HuH-7 (cell line): ENCODE results near the gene G0S2.

Experiments
- DNase-seq: peaks from one replicate; pipeline ENCODE4 v3.0.0; 2011; ENCODE audit warnings: low spot score

The G0S2 gene

DNA sequence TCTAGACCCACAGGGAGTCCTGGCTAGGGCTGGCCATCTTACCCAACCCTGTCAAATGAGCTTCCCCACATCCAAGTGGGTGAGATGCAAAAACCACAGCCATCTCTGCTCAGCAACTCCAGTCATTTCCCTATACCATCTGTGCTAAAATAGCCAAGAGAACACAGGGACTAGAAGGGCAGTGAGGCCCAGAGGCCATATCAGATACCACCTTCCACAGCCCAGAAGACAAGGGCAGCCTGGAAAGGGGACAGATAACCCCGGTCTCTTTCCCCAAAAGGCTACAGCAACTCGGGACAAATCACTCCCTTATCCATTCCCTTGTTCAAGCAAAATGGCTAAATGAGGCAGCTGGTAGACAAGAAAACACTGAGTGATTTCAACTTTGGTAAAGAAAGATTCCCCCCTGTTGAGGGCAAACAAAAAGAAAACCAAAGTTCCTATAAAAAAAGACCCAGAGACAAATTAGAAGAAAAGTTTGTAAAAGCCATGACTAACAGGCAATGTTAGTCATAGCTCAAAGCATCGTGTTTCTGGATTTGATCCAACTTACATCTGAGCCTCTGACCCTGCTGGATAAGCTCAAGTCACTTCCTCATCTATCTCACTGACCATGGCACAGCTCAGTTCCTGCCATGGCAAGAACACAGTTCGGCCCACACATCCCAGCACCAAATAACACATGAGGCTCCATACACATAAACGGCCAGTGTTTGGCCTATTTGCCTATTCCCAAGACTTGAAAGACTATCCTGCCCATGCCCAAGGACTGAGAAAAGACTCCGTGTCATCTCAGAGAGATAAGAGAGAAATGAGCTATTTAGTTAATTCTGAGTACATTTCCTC, 26.1 kb upstream of the G0S2 start:
- no peak for DNase-seq

DNA sequence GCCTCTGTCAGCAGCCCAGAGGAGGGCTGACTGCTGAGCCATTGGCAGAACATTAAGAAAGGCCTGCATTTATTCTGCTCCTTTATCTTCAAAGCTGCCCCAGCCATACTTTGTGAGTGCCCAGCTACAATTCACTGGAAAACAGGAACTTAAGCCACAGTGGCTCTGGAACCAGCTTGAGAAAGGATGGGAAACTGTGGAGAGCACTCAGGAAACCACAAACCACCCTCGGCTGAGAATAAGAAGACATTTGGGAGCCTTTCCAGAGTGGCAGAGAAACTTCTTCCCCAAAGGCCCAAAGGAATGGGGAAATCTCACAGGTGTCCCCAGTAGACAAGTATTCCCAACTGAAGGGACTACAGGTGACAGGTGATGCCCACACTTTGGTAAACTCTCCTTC, 24.8 kb upstream of the G0S2 start:
- no peak for DNase-seq

DNA sequence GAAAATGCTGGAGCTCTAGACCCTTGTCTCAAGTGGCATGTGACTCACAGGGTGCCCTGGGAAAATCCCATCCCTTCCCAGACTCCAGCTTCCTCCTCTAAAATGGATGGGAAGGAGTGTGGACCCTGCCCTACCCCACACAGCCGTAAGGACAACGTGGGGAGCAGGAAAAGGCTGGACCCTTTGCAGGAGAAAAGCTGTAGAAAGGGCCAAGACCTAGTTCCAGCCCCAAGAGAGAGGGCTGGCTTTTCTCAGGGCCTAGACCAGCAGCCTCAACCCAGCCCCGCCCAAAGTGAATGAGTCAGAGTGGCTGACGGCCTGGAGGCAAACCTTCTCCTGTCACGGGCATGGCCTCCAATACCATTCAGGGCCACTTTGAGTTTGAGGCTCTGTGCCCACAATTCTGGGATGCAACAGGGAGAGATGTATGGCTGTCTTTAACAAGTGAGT, 24.0 kb upstream of the G0S2 start:
- DNase-seq = no peak

DNA sequence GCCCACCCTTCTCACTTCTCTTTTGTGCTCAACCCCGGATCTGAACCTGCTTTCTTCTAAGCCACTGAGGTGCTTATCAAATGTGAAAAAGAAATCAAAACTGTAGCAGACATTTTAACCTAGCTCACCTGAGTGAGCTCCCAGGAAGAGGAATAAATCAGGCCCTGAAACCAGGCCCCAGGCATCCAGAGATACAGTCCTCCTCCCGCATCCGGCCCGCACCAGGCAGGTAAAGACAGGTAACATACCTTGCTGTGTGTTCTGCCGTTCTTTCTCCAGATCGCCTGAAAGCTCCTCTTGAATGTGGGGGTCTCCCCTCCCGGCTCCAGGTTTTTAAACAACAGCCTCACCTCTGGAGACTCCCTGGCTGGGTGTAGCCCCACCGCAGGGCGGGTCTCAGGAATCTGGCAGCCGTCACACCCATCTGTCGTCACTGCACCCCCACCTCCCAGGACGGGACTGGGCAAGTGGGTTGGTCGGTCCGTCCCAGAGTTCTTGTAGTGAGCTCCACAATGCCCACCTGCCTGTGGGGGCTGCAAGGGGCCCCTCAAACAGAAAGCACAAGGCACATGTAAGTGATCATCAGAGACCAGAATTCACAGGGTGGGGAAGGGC, 23.0 kb upstream of the G0S2 start, which contains the start of gene LAMB3:
LAMB3 (minus strand) TSS at position 305 of the 615 bp plus-strand sequence. CDS start 1,481 bp downstream, outside the sequence.
- no peak for DNase-seq

DNA sequence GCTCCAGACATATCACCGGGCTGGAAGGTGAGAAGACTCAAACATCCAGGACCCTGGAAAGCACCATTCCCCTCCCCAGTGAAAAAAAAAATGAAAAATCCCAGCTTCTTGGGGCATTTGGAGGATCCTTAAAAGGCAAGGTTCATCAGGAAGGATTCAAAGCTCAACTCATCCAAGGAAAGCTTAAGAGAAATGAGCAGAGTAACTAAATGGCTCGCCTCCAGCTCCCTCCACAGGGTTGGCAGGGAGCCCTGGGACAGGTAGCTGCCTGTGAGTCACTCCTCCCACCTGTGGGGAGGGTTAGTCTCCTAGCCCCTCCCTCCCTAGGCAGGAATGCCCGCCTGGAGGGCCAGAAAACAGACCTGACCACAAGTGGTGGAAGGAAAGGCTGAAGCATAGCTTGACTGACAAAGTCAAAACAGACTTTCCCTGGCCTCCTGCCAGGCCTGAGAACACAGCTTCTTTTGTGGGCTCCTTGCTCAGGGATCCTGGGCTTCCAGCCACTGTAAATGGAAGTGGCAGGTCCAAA, 22.3 kb upstream of the G0S2 start:
- no peak for DNase-seq

DNA sequence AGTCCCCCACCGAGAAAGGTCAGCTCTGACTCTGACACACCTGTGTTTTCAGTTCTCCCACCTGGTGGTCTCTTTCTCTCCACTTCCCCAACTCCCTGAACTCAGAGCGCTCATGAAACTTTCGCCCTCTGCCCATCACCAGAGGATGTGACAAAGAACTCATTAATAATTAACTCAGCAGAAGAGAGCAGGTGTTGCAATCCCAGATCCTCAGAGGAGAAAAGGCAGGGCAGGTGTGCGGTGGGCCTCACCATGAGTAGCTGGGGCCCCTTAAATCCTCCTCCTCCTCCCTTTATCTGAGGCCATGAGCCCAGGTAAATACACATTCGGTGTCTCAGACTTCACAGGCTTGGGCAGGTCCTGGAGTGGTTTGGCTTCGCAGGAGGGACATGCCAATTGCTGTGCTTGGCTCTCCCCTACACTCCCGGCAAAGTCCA, 21.3 kb upstream of the G0S2 start:
- DNase-seq = peak; percentile 42

DNA sequence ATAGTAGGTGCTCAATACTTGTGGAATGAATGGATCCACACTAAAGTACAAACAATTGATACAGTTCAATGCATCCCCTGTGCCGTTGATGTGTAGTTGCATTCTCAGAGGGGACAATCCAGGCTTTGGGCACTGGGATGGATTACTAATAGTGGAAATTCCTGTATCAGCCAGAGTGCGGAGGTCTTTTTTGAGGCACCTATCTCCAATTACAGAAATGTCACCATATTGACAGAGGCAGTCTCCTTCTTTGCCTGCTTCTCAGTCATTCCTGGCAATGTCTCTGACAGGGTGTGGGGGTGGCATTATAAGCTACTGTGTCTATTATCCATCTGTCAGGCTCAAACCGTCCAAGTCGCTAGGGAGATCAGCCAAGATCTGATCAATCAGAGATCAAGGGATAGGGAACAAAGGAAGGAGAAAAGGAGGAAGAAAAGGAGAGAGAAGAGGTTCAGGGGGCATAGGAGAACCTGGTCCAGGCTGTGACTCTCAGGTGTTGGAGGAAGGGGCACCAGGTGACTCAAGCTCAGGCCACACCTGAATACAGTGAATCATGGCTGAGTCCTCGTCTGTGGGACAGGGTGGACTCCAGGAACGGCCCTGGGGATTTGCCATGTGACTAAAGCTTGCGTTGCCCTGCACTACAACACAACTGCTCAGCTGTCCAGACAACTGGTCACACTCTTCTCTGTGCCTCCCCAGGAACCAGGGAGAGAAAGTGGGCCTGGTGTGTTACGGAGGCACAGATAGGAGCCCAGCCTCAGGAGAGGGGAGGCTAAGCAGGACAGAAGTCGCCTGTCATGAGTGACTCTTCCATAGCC, 19.6 kb upstream of the G0S2 start:
- no peak for DNase-seq

DNA sequence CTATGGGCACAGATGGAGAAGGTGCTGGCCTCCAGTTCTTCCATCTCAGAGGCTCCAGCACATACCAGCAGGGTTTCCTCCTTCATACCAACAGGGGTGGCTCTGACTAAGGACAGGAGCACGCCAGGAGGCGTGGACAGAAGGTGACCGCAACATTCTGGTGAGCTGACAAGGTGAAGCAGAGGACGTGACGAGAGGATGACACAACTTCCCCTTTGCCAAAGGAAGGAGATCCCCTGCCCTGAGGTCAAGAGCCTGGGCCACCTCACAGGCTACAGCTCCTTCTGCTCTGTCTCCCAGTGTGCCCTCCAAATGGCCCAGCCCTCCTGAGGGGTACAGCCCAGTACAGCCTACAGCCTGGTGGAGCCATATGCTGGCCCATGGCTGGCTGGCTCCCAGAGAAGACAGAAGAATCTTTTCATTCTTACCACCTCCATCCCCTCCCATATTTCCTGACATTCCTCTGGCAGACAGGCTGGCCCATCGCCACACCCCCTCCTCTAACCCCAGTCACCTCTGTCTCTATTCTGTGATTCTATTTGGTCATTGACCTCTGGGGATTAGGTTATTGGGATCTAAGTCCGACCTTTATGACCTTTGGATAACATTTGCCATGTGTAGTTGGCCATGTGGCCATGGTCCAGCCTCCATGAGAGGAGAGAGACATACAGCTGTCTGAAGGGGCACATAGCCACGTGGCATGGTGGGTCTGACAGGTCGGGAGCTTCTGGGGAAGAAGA, 17.9 kb upstream of the G0S2 start:
- DNase-seq = no peak

DNA sequence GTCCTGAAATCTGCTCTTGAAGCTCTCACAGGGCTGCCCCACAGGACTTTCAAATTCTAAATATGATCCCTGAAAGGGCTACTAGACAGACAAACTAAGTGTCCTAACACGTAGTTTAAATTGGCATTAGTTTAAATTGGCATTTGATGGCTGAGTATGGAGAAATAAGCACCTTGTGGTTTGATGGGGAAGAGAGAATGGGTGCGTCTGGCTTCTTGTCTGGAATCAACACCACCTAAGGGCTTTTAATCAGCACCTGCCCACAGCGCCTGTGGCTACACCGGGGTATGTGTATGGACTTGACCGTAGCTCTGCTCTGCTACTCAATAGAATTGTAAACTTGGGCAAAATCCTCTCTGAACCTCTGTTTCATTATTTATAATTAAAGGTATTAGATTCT, 17.3 kb upstream of the G0S2 start:
- DNase-seq = no peak

DNA sequence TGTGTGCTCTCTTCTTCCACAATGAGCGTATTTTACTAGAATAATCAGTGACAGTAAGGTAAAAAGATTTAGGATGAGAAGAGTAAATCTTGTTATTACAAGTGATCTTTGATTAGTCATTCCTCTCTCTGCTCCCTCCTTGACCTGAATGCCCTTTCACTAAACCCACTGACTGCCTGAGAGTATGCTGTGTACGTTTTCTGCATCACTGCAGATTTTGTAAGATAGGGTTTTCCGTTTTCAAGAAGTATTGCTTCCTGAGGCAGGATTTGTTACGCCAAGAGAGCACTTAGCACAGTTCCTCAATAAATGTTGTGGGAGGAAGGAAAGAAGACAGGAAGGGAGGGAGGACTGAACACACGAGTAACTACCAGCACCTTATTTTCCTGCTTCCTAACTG, 15.3 kb upstream of the G0S2 start:
- DNase-seq = no peak

DNA sequence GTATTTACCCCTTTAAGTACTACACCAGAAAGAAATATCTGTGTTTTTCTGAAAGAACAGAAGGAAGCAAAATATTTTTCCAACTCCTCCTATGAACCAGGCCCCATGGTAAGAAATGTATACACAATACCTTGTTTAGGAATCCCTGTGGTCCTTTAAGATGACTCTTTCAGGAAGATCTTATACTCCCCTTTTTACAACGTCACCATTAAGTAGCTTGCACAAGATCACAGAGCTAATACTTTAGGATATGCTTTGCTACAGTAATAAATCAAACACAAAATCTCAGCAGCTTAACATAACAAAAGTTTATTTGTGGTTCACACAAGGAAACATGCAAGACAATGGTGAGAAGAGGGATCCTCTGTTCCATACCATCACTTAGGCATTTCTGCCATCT, 14.1 kb upstream of the G0S2 start:
- DNase-seq = no peak

DNA sequence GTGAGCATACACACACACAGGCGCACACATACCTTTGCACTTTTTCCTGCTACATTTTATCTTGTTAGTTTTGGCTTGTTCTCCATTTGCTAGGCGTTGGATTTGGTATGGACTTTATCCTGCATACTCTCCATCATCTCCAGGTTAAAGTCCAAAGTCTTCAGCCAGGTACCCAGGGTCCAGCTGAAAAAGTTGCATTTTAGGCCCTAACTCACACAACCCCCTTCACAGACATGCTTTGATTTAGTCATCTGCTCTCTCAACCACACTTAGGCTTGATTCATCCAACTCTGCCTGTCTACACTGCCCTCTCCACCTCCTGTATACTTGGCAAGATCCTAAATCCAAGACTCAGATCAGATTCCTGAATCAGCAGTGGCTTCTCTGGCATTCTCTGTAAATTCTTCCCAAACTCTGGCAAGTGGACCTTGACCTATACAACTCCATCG, 12.3 kb upstream of the G0S2 start:
- no peak for DNase-seq

DNA sequence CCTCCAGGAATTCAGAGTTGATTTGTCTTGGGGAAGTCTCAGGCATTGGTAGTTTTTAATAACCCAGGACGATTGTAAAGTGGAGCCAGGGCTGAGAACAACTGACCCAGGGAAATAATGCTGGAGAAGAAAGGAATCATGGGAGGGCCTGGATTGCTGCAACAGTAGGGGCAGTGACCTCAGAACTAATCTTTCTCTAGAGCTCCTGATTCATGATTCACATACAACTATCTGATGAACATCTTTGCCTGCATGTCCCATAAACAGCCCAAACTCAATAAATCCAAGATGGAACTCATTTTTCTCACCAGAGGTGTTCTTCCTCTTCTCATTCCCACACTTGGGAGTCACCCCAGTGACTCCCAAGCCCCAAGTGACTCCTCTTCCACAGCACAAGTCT, 8.1 kb upstream of the G0S2 start:
- DNase-seq = no peak

DNA sequence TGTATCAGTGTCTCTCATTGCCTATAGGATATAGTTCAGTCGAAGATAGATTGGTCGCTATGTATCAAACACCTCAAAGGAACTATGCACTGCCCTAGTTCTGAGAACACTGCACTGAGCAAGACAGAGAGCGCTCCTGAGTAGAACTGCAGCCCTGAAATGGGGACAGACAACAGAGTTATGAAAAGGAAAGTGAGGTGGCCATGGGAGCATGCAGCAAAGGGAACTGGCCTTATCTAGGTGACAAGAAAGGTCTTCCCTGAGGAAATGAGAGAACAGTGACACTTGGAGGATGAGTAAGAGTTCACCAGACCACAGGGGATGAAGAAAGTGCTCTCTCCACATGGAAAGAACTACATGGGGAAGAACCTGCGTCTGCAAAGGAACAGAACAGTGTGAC, 7.5 kb upstream of the G0S2 start:
- DNase-seq = no peak

DNA sequence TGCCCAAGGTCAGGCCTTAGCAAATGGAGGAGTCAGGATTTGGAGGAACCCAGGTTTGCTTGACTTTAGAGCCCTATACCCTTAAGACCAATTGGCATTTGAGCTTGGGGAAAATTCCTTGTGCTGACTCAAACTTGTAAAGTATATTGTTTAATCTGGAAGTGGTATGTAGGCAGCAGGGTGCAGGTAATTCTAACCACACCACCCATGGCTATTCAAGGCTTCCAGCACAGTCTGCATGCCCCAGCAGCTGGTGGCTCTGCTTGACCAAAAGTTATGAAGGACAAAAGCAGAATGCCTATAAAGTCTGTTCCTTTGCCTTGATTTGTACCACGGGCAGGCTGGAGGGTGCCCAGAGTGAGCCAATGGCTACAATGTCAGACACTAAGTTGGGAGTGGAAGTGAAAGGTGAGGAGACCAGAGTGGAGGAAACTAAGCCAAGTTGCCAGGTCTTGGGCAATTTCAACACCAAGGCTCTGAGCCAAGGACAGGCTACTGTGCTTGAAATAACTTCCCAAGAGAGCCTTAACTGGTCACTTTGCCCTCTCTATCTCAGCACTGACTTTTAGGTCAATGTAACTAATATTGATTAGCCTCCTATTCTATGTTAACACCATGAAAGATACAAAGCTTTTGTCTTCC, 4.7 kb upstream of the G0S2 start:
- DNase-seq = no peak

DNA sequence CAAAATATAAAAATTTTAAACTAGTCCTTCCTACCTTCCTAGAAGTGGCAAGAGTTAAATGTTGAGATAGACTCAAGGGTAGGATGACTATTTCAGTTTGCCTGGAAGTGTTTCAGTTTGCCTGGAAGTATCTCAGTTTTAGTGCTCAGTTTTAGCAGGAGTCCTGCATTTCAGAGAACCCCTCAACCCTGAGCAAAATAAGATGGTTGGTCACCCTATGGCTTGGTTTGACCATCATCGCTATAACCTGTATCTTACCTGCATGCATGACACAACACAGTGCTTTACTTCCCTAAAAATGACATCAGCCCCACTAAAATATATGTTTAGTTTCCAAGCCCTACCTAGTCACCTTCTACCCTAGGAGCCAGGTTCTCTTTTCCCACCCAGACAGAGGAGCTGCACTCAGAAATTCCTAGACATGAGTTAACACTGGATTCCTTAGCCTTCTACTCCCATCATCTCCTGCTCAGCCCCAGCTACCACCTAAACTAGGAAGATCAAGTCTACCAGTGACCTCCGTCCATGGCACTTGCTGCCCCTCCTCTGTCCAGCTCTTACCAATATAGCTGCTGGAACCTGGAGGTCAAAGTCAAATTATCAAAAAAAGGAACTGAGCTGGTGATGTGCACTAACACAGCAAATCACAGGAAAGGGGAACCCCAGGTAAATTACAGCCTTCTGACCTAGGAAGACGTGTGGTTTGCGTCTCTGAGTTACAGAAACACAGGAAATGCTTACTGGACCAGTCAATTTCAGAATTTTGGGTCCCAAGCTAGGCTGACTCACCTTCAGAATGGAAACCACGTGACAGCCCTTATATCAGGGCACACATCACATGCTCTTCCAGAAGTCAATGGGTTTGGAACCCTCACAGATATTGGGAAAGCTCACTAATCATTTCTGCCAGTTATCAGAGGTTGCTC, 2.2 kb upstream of the G0S2 start:
- DNase-seq = no peak

DNA sequence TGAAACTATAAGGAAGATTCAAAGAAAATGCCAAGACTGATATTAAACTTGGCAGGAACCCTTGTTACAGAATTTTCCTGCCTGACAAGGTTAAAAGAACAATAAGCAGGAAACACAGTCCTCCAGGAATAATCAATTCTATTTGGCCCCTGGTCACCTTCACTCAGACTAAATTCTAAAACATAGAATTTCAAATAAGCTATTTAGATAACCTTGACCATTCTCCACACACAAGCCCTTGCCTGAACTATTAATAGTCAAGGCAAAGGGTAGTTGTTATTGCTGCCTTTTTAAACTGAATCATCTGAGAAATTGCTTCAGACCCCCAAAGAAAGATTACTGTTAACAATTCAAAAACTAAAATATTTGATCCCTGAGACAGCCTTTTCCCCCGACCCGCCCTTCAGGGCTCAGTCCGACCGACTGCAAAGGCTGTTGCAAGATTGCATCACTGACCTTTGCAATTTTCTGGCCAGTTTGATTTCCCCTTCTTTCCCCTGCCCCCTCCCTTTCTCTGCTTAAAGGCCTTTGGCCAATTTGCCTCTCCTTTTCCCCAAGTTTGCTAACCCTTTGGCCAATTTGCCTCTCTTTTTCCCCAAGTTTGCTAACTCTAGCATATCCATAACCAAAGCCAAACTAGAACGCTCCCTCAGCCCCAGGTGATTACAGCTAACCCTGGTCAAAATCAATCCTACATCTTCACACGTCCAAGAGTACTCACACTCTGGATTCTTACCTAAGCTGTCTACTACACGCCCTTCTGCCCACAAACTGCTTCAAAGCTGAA, 1.4 kb upstream of the G0S2 start:
- no peak for DNase-seq

DNA sequence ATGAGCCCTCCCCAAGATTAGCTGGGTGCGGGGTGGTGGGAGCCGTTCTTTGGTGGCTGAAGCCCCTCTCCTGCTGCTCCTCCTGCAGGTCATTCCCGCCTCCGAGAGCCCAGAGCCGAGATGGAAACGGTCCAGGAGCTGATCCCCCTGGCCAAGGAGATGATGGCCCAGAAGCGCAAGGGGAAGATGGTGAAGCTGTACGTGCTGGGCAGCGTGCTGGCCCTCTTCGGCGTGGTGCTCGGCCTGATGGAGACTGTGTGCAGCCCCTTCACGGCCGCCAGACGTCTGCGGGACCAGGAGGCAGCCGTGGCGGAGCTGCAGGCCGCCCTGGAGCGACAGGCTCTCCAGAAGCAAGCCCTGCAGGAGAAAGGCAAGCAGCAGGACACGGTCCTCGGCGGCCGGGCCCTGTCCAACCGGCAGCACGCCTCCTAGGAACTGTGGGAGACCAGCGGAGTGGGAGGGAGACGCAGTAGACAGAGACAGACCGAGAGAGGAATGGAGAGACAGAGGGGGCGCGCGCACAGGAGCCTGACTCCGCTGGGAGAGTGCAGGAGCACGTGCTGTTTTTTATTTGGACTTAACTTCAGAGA, 448 bp downstream of the G0S2 start:
- DNase-seq = no peak
